NT2/D1 (cell line): ENCODE measurements around the gene AKAP13.

Source experiments
- DNase-seq: peaks from one replicate; pipeline ENCODE4 v3.0.0-alpha.2; 2011; ENCODE audit warnings: low read depth, low spot score
- H3K27me3 ChIP-seq: 2 replicates; pipeline ENCODE4 v1.6.0; 2011; ENCODE audit warnings: mild to moderate bottlenecking; ENCODE audit not compliant: insufficient read length, insufficient read depth
- H3K36me3 ChIP-seq: 2 replicates; pipeline ENCODE4 v1.6.1; 2011; ENCODE audit warnings: mild to moderate bottlenecking, low read length, mixed read lengths; ENCODE audit not compliant: insufficient read depth, insufficient read length
- H3K4me1 ChIP-seq: 2 replicates; pipeline ENCODE4 v1.5.1; 2011; ENCODE audit not compliant: insufficient read depth, insufficient read length
- H3K4me3 ChIP-seq: 2 replicates; pipeline ENCODE4 v1.5.1; 2011; ENCODE audit warnings: low read depth; ENCODE audit not compliant: insufficient read length
- H3K9ac ChIP-seq: 2 replicates; pipeline ENCODE4 v1.6.0; 2011; ENCODE audit warnings: low read depth; ENCODE audit not compliant: insufficient read length
- H3K9me3 ChIP-seq: 2 replicates; pipeline ENCODE4 v1.5.1; 2011; ENCODE audit warnings: mild to moderate bottlenecking, low read length; ENCODE audit not compliant: insufficient read depth
- SUZ12 ChIP-seq: IDR thresholded peaks from 2 replicates; pipeline ENCODE4 v1.6.1; 2011; ENCODE audit not compliant: insufficient read length, insufficient read depth; ENCODE audit errors: extremely low read depth
- YY1 ChIP-seq: IDR thresholded peaks from 2 replicates; pipeline ENCODE4 v1.6.1; 2011; ENCODE audit not compliant: insufficient read length, insufficient read depth
- ZNF274 ChIP-seq: IDR thresholded peaks from 2 replicates; pipeline ENCODE4 v1.6.1; 2011; ENCODE audit warnings: mild to moderate bottlenecking, low read depth, low read length

AKAP13 gene

GRCh38 chr15:85383470-85384148 is 3.2 kb downstream of the AKAP13 start:
- no peaks in the 10 kb centered on the region for H3K9me3 ChIP-seq
- H3K4me3 ChIP-seq, result no peak overlapping the region
- H3K27me3 ChIP-seq, result no peaks in the 10 kb centered on the region
- H3K36me3 ChIP-seq, result peaks cover 20% of the 10 kb centered on the region
- no peak for TF ChIP-seq YY1
- no peak for TF ChIP-seq ZNF274
- TF ChIP-seq SUZ12, result no peak
- no peak overlapping the region for H3K9ac ChIP-seq
- no peak for DNase-seq
- H3K4me1 ChIP-seq, result no peaks in the 10 kb centered on the region

GRCh38 chr15:85386261-85386660 is 5.9 kb downstream of the AKAP13 start:
- H3K4me1 ChIP-seq, result no peaks in the 10 kb centered on the region
- TF ChIP-seq SUZ12 (no peak), YY1 (no peak)
- H3K4me3 ChIP-seq, result no peak overlapping the region
- H3K36me3 ChIP-seq, result peaks cover 23% of the 10 kb centered on the region
- no peaks in the 10 kb centered on the region for H3K9me3 ChIP-seq
- no peaks in the 10 kb centered on the region for H3K27me3 ChIP-seq
- no peak overlapping the region for H3K9ac ChIP-seq
- DNase-seq, result no peak

- Histone ChIP-seq H3K9me3 (no peaks in the 10 kb centered on the region), H3K4me1 (no peaks in the 10 kb centered on the region), H3K27me3 (no peaks in the 10 kb centered on the region), H3K36me3 (peaks cover 13% of the 10 kb centered on the region), H3K4me3 (no peak overlapping the region), H3K9ac (no peak overlapping the region)
- DNase-seq, result no peak
- no peak for TF ChIP-seq YY1
- TF ChIP-seq SUZ12, result no peak
- no peak for TF ChIP-seq ZNF274
Measured at GRCh38 chr15:85388566-85389305, 8.3 kb downstream of the AKAP13 start.

GRCh38 chr15:85389306-85389650 is 8.9 kb downstream of the AKAP13 start:
- DNase-seq, result no peak
- Histone ChIP-seq H3K9ac (no peak overlapping the region), H3K4me1 (no peaks in the 10 kb centered on the region), H3K9me3 (no peaks in the 10 kb centered on the region), H3K4me3 (no peak overlapping the region), H3K36me3 (peaks cover 12% of the 10 kb centered on the region), H3K27me3 (no peaks in the 10 kb centered on the region)
- TF ChIP-seq YY1, result no peak
- TF ChIP-seq ZNF274, result no peak
- TF ChIP-seq SUZ12, result no peak

- peaks cover 10% of the 10 kb centered on the region for H3K36me3 ChIP-seq
- no peaks in the 10 kb centered on the region for H3K9me3 ChIP-seq
- DNase-seq, result no peak
- TF ChIP-seq SUZ12 (no peak), YY1 (no peak), ZNF274 (no peak)
- H3K27me3 ChIP-seq, result no peaks in the 10 kb centered on the region
- no peak overlapping the region for H3K9ac ChIP-seq
- H3K4me1 ChIP-seq, result no peaks in the 10 kb centered on the region
- no peak overlapping the region for H3K4me3 ChIP-seq
Measured at GRCh38 chr15:85389772-85390171, 9.4 kb downstream of the AKAP13 start.

GRCh38 chr15:85393210-85393609 is 12.8 kb downstream of the AKAP13 start:
- DNase-seq, result no peak
- peaks cover 3% of the 10 kb centered on the region for H3K36me3 ChIP-seq
- H3K9me3 ChIP-seq, result no peaks in the 10 kb centered on the region
- H3K9ac ChIP-seq, result no peak overlapping the region
- no peak overlapping the region for H3K4me3 ChIP-seq
- H3K4me1 ChIP-seq, result no peaks in the 10 kb centered on the region
- TF ChIP-seq YY1 (no peak), SUZ12 (no peak), ZNF274 (no peak)
- H3K27me3 ChIP-seq, result no peaks in the 10 kb centered on the region

GRCh38 chr15:85394554-85395333 is 14.3 kb downstream of the AKAP13 start:
- no peak overlapping the region for H3K4me3 ChIP-seq
- no peaks in the 10 kb centered on the region for H3K27me3 ChIP-seq
- H3K36me3 ChIP-seq, result peaks cover 3% of the 10 kb centered on the region
- no peaks in the 10 kb centered on the region for H3K4me1 ChIP-seq
- no peaks in the 10 kb centered on the region for H3K9me3 ChIP-seq
- no peak for DNase-seq
- no peak for TF ChIP-seq SUZ12
- no peak for TF ChIP-seq ZNF274
- no peak for TF ChIP-seq YY1
- no peak overlapping the region for H3K9ac ChIP-seq
